ENCODE data around the gene ERBB3.
"Not testable (repeated sequence)": the region's sequence is repeated elsewhere in the genome, so short reads cannot be mapped to it uniquely, and the experiment has no call there.

ERBB3 gene

GRCh38 chr12:56116267-56117081, 36.5 kb downstream of the ERBB3 start, which contains the start of gene RPL41:
RPL41 (plus strand) TSS chr12:56116633.
- DNase-seq: no peak

- not testable (repeated sequence) for DNase-seq
Measured at GRCh38 chr12:56117082-56117706, 37.2 kb downstream of the ERBB3 start.

DNA sequence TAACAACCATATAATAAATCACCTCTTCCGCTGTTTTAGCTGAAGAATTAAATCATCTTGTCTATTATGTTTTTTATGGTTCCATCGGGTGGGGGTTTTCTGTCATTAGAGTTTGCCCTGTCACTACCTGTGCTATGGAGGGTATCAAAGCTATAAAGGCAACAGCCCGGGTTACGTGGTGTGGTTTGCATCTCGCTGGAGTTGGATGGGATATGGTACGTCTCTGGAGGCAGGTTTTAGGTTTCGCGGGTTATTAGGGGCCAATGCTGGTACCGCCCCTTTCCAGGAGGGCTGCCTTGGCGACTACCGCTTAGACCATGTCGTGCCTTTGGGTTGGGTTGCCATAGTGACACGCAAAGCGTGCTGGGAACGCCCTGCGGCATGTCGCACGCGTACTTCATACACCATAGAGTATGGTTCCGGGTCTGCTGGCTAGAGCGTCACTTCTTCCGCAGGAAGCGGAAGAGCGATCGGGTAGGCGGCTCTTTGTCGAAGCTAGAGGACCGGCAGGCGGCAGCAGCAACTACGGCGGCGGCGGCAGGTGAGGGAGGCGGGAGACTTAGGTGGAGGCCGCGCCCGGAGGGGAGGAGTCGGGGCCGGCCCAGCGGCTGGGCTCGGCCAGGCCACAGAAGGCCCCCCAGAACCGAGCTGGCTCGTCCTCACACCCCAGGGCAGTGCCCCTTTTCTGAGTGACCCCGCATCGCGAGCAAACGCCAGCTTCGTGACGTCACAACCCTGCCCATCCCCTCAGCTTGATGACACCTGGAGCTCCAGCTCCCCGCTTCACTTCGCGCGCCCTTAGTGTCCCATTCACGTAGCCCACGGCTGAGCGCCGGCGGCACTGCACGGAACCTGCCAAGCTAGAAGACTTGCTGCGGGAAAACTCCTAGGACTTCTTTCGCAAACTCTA, 38.1 kb downstream of the ERBB3 start, which contains the start of gene ZC3H10:
ZC3H10 (plus strand) TSS at position 489 of the 910 bp plus-strand sequence. CDS start 2,297 bp downstream, outside the sequence.
- DNase-seq: no peak

- no peak for DNase-seq
Measured at GRCh38 chr12:56118688-56119357, 38.9 kb downstream of the ERBB3 start.

DNA sequence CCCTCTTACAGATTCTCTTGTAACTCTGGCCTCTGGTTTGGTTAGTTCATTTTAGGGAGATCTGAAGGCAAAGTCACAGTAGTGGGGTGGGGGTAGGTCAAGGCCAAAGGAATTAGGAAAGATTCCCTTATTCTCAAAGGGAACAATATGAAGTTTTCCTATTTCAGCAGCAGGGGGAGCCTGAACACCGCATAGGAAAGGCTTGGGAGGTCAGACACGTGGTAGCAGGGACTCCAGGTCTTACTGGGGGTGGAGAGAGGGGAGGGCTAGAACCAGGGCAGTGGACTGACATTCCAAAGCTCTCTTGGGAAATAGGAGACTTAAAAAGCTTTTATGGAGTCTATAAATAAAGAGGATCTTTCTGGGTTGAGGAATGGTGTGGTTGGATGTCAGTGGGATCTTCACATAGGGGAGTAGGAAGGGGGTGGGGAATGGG, 39.4 kb downstream of the ERBB3 start:
- no peak for DNase-seq

GRCh38 chr12:56120158-56120846, 40.3 kb downstream of the ERBB3 start:
- DNase-seq: no peak

DNA sequence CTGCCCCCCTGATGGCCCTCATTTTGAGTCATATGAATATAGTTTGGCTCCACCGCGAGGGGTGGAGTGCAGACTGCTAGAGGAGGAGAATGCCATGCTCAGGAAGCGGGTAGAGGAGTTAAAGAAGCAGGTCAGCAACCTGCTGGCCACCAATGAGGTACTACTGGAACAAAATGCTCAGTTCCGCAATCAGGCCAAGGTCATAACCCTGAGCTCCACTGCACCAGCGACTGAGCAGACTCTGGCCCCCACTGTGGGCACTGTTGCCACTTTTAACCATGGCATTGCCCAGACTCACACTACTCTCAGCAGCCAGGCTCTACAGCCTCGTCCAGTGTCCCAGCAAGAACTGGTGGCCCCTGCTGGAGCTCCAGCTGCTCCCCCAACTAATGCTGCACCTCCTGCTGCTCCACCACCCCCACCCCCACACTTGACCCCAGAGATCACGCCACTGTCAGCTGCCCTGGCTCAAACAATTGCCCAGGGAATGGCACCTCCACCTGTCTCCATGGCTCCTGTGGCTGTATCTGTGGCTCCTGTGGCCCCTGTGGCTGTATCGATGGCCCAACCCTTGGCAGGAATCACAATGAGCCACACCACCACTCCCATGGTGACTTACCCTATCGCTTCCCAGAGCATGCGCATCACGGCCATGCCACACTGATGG, 41.4 kb downstream of the ERBB3 start:
- DNase-seq: no peak

DNA sequence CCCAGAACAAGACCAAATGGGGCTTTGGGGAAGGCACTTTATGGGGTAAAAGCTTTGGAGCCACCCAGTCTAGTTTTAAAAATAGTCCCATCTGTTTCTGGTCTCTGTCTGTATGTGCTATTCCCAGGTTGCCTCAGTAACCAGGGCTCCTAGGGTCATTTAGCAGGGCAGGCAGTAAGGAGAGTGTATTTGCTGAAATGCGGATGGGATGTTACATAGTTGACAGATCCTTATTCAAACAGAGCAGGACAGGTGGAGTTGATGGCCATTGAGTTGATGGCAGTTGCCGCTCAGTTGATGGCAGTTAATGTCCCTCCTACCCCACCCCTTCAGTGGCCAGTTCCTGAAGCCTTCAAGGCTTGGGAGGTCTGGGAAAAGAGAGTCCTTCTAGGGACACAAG, 42.7 kb downstream of the ERBB3 start:
- DNase-seq: no peak

- no peak for DNase-seq
Measured at GRCh38 chr12:56124133-56124532, 44.2 kb downstream of the ERBB3 start.

GRCh38 chr12:56126732-56127239, 46.8 kb downstream of the ERBB3 start:
- DNase-seq: no peak

- no peak for DNase-seq
Measured at GRCh38 chr12:56127485-56127887, 47.5 kb downstream of the ERBB3 start.

DNA sequence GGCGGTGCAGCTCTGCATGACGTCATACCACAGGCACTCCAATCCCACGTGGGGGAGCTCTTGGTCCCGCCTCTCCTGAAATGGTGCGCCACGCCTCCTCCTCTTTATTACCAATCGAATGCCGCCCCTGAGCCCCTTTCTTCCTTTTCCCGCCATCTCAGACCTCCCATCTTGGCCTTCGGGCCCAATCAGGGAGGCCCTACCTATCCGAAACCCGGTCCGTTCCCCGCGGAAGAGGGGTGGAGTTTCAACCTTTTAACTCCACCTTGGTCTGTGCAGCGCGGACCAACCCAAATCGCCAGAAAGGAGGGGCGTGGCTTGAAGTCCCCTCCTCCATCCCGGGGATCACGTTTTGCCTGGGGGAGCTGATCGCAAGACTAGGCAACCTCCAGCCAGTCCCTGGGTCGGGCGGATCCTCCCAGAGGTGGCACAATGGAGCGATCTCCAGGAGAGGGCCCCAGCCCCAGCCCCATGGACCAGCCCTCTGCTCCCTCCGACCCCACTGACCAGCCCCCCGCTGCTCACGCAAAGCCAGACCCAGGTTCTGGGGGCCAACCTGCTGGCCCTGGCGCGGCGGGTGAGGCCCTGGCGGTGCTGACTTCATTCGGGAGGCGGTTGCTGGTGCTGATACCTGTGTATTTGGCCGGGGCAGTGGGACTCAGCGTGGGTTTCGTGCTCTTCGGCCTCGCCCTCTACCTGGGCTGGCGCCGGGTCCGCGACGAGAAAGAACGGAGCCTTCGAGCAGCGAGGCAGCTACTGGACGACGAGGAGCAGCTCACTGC, 48.1 kb downstream of the ERBB3 start, which contains the start of gene ESYT1:
ESYT1 (plus strand) TSS at position 380 of the 782 bp plus-strand sequence; CDS start at position 433, 53 bp downstream.
- no peak for DNase-seq

DNA sequence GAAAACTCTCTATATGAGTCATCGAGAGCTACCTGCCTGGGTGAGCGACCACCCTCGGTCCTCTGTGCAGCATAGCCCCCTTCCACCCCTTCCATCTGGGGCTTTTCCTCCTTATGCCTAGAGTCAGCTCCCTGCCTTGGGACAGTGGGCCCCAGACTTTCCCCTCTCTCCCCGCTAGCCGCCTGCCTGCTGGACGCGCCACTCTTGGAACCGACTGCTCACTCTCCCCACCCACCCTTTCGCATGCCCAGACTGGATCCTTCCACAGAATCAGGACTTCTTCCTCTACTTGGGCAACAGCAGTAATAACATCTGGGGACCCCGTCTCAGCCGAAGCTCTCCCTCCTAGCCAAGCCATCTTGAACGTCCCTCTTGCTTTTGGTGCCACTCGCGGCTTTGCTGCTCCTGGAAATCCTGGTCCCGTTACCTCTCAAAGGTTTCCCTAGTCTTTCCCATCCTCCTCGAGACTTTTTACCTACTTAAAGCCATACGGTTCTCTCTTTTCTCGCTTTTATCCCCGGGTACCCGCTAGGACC, 48.8 kb downstream of the ERBB3 start:
- DNase-seq: no peak

DNA sequence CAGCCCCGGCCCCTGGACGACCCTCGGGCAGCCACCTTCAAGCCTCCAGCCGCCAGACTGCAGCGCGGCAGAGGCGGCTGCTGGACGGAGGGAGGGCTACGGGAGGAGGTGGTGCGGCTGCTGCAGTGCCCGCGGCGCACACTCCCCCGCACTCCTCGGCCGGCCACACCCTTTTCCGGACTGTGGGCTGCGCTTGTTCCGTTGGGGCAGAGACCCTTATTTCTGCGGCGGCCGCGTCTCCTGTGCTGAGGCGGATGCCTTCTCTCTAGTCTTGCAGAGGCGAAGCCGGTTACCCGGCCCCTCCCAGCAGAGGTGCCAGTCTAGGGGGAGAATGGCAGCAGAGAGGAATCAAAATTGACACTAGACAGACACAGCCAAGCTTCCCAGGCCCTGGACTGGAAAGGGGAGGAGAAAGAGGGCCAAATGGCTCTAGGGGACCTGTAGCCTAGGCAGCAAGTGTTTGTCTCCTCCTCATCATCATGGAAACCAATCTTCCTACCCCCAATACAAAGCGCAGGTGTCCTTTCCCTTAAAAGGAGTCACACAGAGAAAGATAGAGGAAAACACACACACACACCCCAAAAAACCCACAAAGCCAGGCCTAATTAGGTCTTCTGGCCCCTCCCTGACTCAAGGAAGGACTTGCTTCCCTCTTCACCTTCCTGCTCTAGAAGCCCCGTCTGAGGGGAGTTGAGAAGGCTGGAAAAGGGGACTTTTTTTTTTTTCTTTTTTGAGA, 49.4 kb downstream of the ERBB3 start:
- no peak for DNase-seq

- no peak for DNase-seq
Measured at GRCh38 chr12:56129942-56130495, 50.1 kb downstream of the ERBB3 start.

DNA sequence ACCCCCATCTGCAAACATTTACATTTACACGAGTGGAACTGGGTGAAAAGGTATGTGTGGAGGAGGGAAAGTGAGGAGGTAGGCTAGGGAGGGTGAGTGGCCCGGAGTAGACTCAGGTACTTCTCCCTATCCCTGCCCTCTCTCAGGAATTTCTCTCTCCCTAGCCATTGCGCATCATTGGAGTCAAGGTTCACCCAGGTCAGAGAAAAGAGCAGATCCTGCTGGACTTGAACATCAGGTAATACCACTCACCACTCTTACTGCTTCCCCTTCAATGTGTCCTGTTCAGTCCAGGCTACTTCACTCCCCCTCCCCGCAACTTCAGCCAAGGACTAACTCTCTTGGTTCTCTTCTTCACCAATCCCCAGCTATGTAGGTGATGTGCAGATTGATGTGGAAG, 50.9 kb downstream of the ERBB3 start:
- DNase-seq: no peak

DNA sequence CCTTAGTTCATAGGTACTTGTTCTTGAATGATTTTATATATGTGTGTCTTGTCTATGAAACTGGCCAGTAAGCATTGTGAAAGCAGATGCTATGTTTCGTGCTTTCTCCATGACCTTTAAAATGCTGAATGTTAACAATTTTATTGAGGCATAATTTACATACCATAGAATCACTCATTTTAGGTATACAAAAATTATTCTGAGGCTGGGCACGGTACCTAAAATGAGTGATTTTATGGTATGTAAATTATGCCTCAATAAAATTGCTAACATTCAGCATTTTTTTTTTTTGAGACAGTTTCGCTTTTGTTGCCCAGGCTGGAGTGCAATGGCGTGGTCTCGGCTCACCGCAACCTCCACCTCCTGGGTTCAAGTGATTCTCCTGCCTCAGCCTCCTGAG, 54.9 kb downstream of the ERBB3 start:
- DNase-seq: no peak

GRCh38 chr12:56137853-56138571, 58.0 kb downstream of the ERBB3 start:
- DNase-seq: no peak

Measured in cortex of kidney (tissue), 1 donor.